Measurements from ENCODE around the gene PDHX. TPM values are rescaled to one million over a fixed set of nuclear protein-coding genes. Genes with fewer than 3 reads are reported as not detected.

Gene PDHX
- total RNA-seq, 2 experiments from 2014 or later: 17.3 to 17.4 TPM

DNA sequence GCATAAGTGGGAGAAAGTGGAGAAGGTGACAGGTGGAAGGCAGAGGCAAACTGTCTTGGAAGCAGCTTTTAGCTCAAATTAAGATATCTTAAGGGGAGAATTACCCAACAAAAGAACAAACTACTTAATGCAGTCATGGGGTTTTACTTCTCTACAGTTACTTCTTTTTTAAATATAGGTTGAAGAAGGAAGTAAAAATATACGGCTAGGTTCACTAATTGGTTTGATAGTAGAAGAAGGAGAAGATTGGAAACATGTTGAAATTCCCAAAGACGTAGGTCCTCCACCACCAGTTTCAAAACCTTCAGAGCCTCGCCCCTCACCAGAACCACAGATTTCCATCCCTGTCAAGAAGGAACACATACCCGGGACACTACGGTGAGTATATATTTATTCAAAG lies 40.8 kb downstream of the PDHX start:
- no peak for DNase-seq
- Mint-ChIP-seq H3K4me3 (no peak overlapping the region), H3K27me3 (no peaks in the 10 kb centered on the region), H3K27ac (no peak overlapping the region), H3K9me3 (no peaks in the 10 kb centered on the region), H3K36me3 (ENCODE audit: low read depth) (peaks cover 53% of the 10 kb centered on the region), H3K4me1 (ENCODE audit: low read depth) (peaks cover 4% of the 10 kb centered on the region)
- POLR2A ChIA-PET: no interaction called here
- Histone ChIP-seq H3K4me3 (ENCODE audit: low read length) (no peak overlapping the region), H3K4me1 (ENCODE audit: insufficient read depth, low read length) (no peaks in the 10 kb centered on the region), H3K36me3 (ENCODE audit: insufficient read depth, low read length) (peaks cover 15% of the 10 kb centered on the region), H3K9me3 (ENCODE audit: control insufficient read depth in 1 of 2, insufficient read depth in 1 of 2, low read length in 2 of 2) (no peaks in the 10 kb centered on the region), H3K27me3 (ENCODE audit: control insufficient read depth in 1 of 2, insufficient read depth in 2 of 2, low read length in 2 of 2) (no peaks in the 10 kb centered on the region), H3K27ac (ENCODE audit: low read depth in 1 of 2, low read length in 2 of 2) (no peak overlapping the region)
- intact Hi-C loops (cut with DNase I, micrococcal nuclease): no loop called here
- TF ChIP-seq, protein P1, sequence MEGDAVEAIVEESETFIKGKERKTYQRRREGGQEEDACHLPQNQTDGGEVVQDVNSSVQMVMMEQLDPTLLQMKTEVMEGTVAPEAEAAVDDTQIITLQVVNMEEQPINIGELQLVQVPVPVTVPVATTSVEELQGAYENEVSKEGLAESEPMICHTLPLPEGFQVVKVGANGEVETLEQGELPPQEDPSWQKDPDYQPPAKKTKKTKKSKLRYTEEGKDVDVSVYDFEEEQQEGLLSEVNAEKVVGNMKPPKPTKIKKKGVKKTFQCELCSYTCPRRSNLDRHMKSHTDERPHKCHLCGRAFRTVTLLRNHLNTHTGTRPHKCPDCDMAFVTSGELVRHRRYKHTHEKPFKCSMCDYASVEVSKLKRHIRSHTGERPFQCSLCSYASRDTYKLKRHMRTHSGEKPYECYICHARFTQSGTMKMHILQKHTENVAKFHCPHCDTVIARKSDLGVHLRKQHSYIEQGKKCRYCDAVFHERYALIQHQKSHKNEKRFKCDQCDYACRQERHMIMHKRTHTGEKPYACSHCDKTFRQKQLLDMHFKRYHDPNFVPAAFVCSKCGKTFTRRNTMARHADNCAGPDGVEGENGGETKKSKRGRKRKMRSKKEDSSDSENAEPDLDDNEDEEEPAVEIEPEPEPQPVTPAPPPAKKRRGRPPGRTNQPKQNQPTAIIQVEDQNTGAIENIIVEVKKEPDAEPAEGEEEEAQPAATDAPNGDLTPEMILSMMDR (IDR thresholded peaks at IDR 0.05): no peak
- CTCF ChIA-PET: no interaction called here
- ATAC-seq (ENCODE audit: poor library complexity): no peak

DNA sequence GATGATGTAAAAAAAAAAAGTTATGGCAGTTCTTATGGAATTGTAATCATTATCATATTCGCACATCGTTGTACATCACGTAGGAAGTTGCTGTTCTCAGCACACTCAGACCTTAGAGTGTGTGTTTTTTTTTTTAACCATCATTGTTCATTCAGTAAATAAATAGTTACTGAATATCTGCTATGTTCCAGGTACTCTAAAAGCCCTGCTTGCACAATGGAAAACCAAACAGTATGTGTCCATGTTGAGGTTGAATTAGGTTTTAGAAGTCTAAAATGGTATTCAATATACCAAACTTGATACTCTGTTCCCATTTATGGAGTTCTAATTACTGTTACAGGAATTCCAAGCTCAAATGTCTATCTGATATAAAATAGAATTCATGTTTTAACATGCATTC lies 41.2 kb downstream of the PDHX start:
- ATAC-seq (ENCODE audit: poor library complexity): no peak
- H3K36me3 Mint-ChIP-seq (ENCODE audit: low read depth): peaks cover 57% of the 10 kb centered on the region
- TF ChIP-seq, protein P1 (IDR thresholded peaks at IDR 0.05): no peak
- no peak for DNase-seq
- no peak overlapping the region for H3K4me3 Mint-ChIP-seq
- H3K4me3 ChIP-seq (ENCODE audit: low read length): no peak overlapping the region
- H3K4me1 ChIP-seq (ENCODE audit: insufficient read depth, low read length): no peaks in the 10 kb centered on the region
- no peaks in the 10 kb centered on the region for H3K9me3 ChIP-seq (ENCODE audit: control insufficient read depth in 1 of 2, insufficient read depth in 1 of 2, low read length in 2 of 2)
- CTCF ChIA-PET: no interaction called here
- H3K4me1 Mint-ChIP-seq (ENCODE audit: low read depth): peaks cover 4% of the 10 kb centered on the region
- H3K9me3 Mint-ChIP-seq: no peaks in the 10 kb centered on the region
- H3K27me3 Mint-ChIP-seq: no peaks in the 10 kb centered on the region
- POLR2A ChIA-PET: no interaction called here
- no peak overlapping the region for H3K27ac Mint-ChIP-seq
- H3K27ac ChIP-seq (ENCODE audit: low read depth in 1 of 2, low read length in 2 of 2): no peak overlapping the region
- H3K27me3 ChIP-seq (ENCODE audit: control insufficient read depth in 1 of 2, insufficient read depth in 2 of 2, low read length in 2 of 2): no peaks in the 10 kb centered on the region
- intact Hi-C loops (cut with DNase I, micrococcal nuclease): no loop called here
- H3K36me3 ChIP-seq (ENCODE audit: insufficient read depth, low read length): peaks cover 15% of the 10 kb centered on the region

DNA sequence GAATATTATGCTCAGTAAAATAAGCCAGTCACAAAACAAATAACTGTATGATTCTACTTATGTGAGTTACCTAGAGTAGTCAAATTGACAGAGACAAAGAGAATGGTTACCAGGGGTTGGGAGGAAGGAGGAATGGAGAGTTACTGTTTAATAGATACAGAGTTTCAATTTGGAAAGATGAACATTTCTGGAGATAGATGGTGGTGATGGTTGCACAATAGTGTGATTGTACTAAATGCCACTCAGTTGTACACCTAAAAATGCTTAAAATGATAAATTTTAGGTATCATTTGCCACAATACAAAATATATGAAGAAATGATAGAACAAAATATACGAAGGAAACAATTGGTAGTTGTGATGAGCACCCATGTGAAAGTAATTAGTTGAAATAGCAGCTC lies 43.4 kb downstream of the PDHX start:
- CTCF ChIA-PET: no interaction called here
- Histone ChIP-seq H3K36me3 (ENCODE audit: insufficient read depth, low read length) (peaks cover 23% of the 10 kb centered on the region), H3K4me3 (ENCODE audit: low read length) (no peak overlapping the region), H3K9me3 (ENCODE audit: control insufficient read depth in 1 of 2, insufficient read depth in 1 of 2, low read length in 2 of 2) (no peaks in the 10 kb centered on the region), H3K27me3 (ENCODE audit: control insufficient read depth in 1 of 2, insufficient read depth in 2 of 2, low read length in 2 of 2) (no peaks in the 10 kb centered on the region), H3K4me1 (ENCODE audit: insufficient read depth, low read length) (no peaks in the 10 kb centered on the region), H3K27ac (ENCODE audit: low read depth in 1 of 2, low read length in 2 of 2) (no peak overlapping the region)
- H3K4me1 Mint-ChIP-seq (ENCODE audit: low read depth): no peaks in the 10 kb centered on the region
- TF ChIP-seq, protein P1 (IDR thresholded peaks at IDR 0.05): no peak
- ATAC-seq (ENCODE audit: poor library complexity) (no peak), DNase-seq (no peak)
- POLR2A ChIA-PET: no interaction called here
- H3K36me3 Mint-ChIP-seq (ENCODE audit: low read depth): peaks cover 55% of the 10 kb centered on the region
- intact Hi-C loops (cut with DNase I, micrococcal nuclease): no loop called here
- no peaks in the 10 kb centered on the region for H3K9me3 Mint-ChIP-seq
- no peak overlapping the region for H3K4me3 Mint-ChIP-seq
- no peaks in the 10 kb centered on the region for H3K27me3 Mint-ChIP-seq
- no peak overlapping the region for H3K27ac Mint-ChIP-seq

Data from CD4-positive, alpha-beta T cell (primary cell).